ENCODE results near the gene CMA1. TPM values are rescaled to one million over a fixed set of nuclear protein-coding genes. Genes with fewer than 3 reads are reported as not detected.

The CMA1 gene
- total and polyA plus RNA-seq, 2 of the 8 experiments (the other 6 are each of a cell fraction or from before 2014, with no cell fraction given), result not detected

DNA sequence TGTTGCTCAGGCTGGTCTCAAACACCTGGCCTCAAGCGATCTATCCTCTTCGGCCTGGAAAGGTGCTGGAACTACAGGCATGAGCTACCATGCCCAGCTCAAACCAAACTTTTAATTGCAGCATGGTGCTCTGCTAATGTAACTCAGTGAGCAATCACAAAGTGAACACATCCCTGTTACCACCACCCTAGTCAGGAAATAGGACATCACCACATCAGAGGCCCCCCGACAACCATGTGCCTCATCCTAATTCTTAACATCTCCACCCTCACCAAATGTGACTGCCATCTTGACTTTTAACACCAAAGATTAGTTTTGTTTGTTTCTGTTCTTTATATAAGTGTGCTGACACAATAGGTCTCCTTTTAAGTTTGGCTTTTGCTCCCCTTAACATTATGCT lies 42.7 kb downstream of the CMA1 start:
- no peaks in the 10 kb centered on the region for H3K27me3 ChIP-seq (replicated peaks in 1 of 4; ENCODE audit: control insufficient read depth in 3 of 4, extremely low read depth in 1 of 4, insufficient read depth in 3 of 4, low read length in 3 of 4)
- H4K91ac ChIP-seq (replicated peaks; ENCODE audit: insufficient read length, low read length), result no peak overlapping the region
- H3K56ac ChIP-seq (replicated peaks; ENCODE audit: insufficient read length, low read depth, low read length), result no peak overlapping the region
- CTCF ChIA-PET (ENCODE audit: partially characterized antibody), result no interaction called here
- H3K79me1 ChIP-seq (ENCODE audit: low read depth, low read length), result no peaks in the 10 kb centered on the region
- no peak overlapping the region for H3K23ac ChIP-seq (ENCODE audit: insufficient read length)
- H3K4me3 ChIP-seq (ENCODE audit: extremely low read depth in 1 of 4, insufficient read depth in 2 of 4, low read depth in 3 of 4, low read length in 4 of 4), result no peak overlapping the region
- H3K4ac ChIP-seq (replicated peaks; ENCODE audit: insufficient read length, low read depth, low read length), result no peak overlapping the region
- no peaks in the 10 kb centered on the region for H3K36me3 ChIP-seq (ENCODE audit: control insufficient read depth in 2 of 4, insufficient read depth in 4 of 4, low read length in 3 of 4)
- no peak overlapping the region for H2BK15ac ChIP-seq (ENCODE audit: low read length)
- POLR2A ChIA-PET (ENCODE audit: partially characterized antibody), result interaction anchor here (0.9 kb wide), 1 partner anchor 13 kb away, joined by 3 read pairs; no protein-coding TSS in a partner anchor
- 94% methylated on average over 3 of the region's 3 CpGs; no CpG with 5 or more reads in 1 of the 2 experiments for WGBS, 2 experiments (ENCODE audit: extremely low coverage in 1 of 2, insufficient coverage in 1 of 2, insufficient read length in 1 of 2, insufficient replicate concordance in 2 of 2, low coverage in 1 of 2, low lambda C conversion rate in 2 of 2, missing lambda C conversion rate in 1 of 2)
- H2BK120ac ChIP-seq (replicated peaks; ENCODE audit: low read depth, low read length), result no peak overlapping the region
- H2AK5ac ChIP-seq (ENCODE audit: low read depth, low read length), result no peak overlapping the region
- no peak overlapping the region for H2BK5ac ChIP-seq (ENCODE audit: low read depth, low read length)
- H3K27ac ChIP-seq (ENCODE audit: low read depth, low read length), result no peak overlapping the region
- H2BK12ac ChIP-seq (ENCODE audit: low read depth, low read length), result no peak overlapping the region
- DNase-seq (ENCODE audit: low read depth in 1 of 2, low spot score in 2 of 2) (no peak), FAIRE-seq (no peak)
- no peak overlapping the region for H3K9ac ChIP-seq (replicated peaks in 1 of 4; ENCODE audit: extremely low read depth in 1 of 4, low read depth in 3 of 4, low read length in 3 of 4)
- no peaks in the 10 kb centered on the region for H3K9me3 ChIP-seq (ENCODE audit: insufficient read depth in 2 of 2, low read depth in 1 of 2, low read length in 1 of 2)
- no peaks in the 10 kb centered on the region for H3K4me1 ChIP-seq (replicated peaks in 1 of 4; ENCODE audit: control insufficient read depth in 3 of 4, insufficient read depth in 4 of 4, low read length in 3 of 4)
- no peak for TF ChIP-seq EP300 (IDR thresholded peaks at IDR 0.05; ENCODE audit: borderline replicate concordance in 1 of 2, low read depth in 2 of 2, low read length in 2 of 2)
- no peak for TF ChIP-seq JUN (IDR thresholded peaks at IDR 0.05; ENCODE audit: low read depth, low read length)
- no peak for TF ChIP-seq NANOG (IDR thresholded peaks at IDR 0.05; ENCODE audit: insufficient read depth, low read depth, low read length, poor library complexity, severe bottlenecking)
- TF ChIP-seq, protein P1, sequence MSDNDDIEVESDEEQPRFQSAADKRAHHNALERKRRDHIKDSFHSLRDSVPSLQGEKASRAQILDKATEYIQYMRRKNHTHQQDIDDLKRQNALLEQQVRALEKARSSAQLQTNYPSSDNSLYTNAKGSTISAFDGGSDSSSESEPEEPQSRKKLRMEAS (IDR thresholded peaks at IDR 0.05), result no peak
- no peak for TF ChIP-seq SP4 (IDR thresholded peaks at IDR 0.05; ENCODE audit: low read length)
- no peak for TF ChIP-seq TBP (IDR thresholded peaks at IDR 0.05; ENCODE audit: low read depth, low read length)
- H3K18ac ChIP-seq (ENCODE audit: extremely low read depth, low read length), result no peak overlapping the region
- no peak overlapping the region for H2BK20ac ChIP-seq (ENCODE audit: low read length)
- H3K23me2 ChIP-seq (ENCODE audit: low read depth, low read length), result no peaks in the 10 kb centered on the region
- H4K5ac ChIP-seq (ENCODE audit: insufficient read length, low read depth, low read length), result no peak overlapping the region
- H2AFZ ChIP-seq (ENCODE audit: low read length), result no peak overlapping the region
- H3K79me2 ChIP-seq (ENCODE audit: control insufficient read depth in 1 of 2, insufficient read depth in 2 of 2, low read length in 2 of 2), result no peaks in the 10 kb centered on the region
- no peak overlapping the region for H4K8ac ChIP-seq (ENCODE audit: extremely low read depth, insufficient read depth, low read length)
- H4K20me1 ChIP-seq (replicated peaks in 1 of 2; ENCODE audit: control insufficient read depth in 1 of 2, insufficient read depth in 2 of 2, low read length in 2 of 2), result no peaks in the 10 kb centered on the region
- H3K4me2 ChIP-seq (ENCODE audit: insufficient read depth in 1 of 2, low read depth in 2 of 2, low read length in 2 of 2), result no peak overlapping the region
- H3K14ac ChIP-seq (ENCODE audit: insufficient read length), result no peak overlapping the region

Measured in H1 (cell line).